ENCODE results near the gene PTPRCAP.

DNA sequence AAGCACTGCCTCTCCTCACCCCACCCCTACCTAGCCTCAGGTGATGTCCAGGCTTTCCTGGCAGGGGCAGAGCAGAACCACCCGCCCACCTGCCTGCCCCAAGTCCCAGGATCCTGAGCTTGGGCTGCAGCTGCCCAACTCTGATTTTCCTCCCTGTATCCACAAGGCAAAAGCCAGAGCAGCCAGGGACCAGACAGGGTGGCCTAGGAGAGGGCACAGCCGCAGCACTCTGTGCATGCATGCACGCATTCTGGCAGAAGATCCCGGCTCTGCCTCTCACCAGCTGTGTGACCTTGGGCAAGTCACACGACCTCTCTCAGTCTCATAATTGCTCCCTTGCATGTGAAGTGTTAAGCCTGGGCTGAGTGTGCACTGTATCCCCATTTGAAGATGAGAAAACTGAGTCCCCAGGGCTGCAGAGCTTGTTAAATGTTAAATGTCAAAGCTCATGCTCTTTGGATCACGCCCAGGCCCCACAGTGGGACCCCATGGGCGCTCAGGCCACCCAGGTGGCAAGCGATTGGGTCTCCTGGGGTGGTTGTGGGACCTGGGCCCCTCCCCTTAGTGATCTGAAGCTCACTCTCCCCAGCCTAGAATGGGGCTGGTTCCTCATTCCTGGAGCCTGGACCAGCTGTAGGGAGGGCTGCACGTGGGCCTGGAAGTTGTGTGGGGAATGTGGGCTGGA, 24.8 kb downstream of the PTPRCAP start:
- TF ChIP-seq CTCF (IDR thresholded peaks at IDR 0.05) (no peak), POLR2A (IDR thresholded peaks at IDR 0.05) (no peak)
